PC-9 (cell line): ENCODE measurements around the gene IL1A. TPM values are rescaled to one million over a fixed set of nuclear protein-coding genes. Genes with fewer than 3 reads are reported as not detected.

Source experiments
- BruUV-seq: library from RNA; stranded (reverse); fragments of 400-500 nt; replicated peaks from 2 replicates; lab custom pipeline; 2021; lab: Mats Ljungman, UMichigan
- CTCF ChIA-PET: fragments of 300-600 bp; sonication (Branson Sonifier 250); formaldehyde crosslinking; loops from one replicate; lab custom pipeline; 2022; ENCODE audit warnings: antibody characterized with exemption; lab: Charles Lee
- POLR2A ChIA-PET: fragments of 300-600 bp; sonication (Branson Sonifier 250); formaldehyde crosslinking; loops from one replicate; lab custom pipeline; 2022; ENCODE audit warnings: antibody characterized with exemption; ENCODE audit not compliant: unreplicated experiment; lab: Charles Lee
- DNase-seq, 2 experiments: peaks; one replicate each; pipeline versions ENCODE4 v3.0.0 to v3.0.0-alpha.2; 2015 to 2022; ENCODE audit warnings: mixed read lengths in 1 of 2
- H2AFZ ChIP-seq: fragments of 200-600 bp; sonication (generic); 2 replicates; pipeline ENCODE4 v1.8.1; 2017; ENCODE audit warnings: antibody characterized with exemption
- H3F3A ChIP-seq: fragments of 200-600 bp; sonication (generic); 2 replicates; pipeline ENCODE4 v1.8.1; 2017; ENCODE audit warnings: antibody characterized with exemption, mild to moderate bottlenecking, low read depth; ENCODE audit not compliant: insufficient read depth
- H3K27ac ChIP-seq: fragments of 200-600 bp; sonication (generic); 2 replicates; pipeline ENCODE4 v1.6.1; 2016; ENCODE audit warnings: mixed run types
- H3K27me3 ChIP-seq: fragments of 200-600 bp; sonication (generic); 2 replicates; pipeline ENCODE4 v1.6.1; 2016; ENCODE audit warnings: low read depth, mixed run types; ENCODE audit not compliant: insufficient read depth
- H3K36me3 ChIP-seq: fragments of 200-600 bp; sonication (generic); 2 replicates; pipeline ENCODE4 v1.6.1; 2016; ENCODE audit warnings: low read depth, mixed run types
- H3K4me1 ChIP-seq: fragments of 200-600 bp; sonication (generic); replicated peaks from 2 replicates; pipeline ENCODE4 v1.6.1; 2016; ENCODE audit warnings: mixed run types; ENCODE audit not compliant: insufficient read depth
- H3K4me2 ChIP-seq: fragments of 200-600 bp; sonication (generic); 2 replicates; pipeline ENCODE4 v1.6.1; 2017; ENCODE audit warnings: mixed run types
- H3K4me3 ChIP-seq: fragments of 200-600 bp; sonication (generic); 2 replicates; pipeline ENCODE4 v1.6.1; 2016; ENCODE audit warnings: mixed run types
- H3K79me2 ChIP-seq: fragments of 200-600 bp; sonication (generic); 2 replicates; pipeline ENCODE4 v1.6.1; 2017; ENCODE audit warnings: low read depth, mixed run types
- H3K9me2 ChIP-seq: fragments of 200-600 bp; sonication (generic); 2 replicates; pipeline ENCODE4 v1.8.1; 2017; ENCODE audit warnings: mild to moderate bottlenecking; ENCODE audit not compliant: insufficient read depth
- H3K9me3 ChIP-seq: fragments of 200-600 bp; sonication (generic); 2 replicates; pipeline ENCODE4 v1.8.1; 2016; ENCODE audit warnings: low read depth; ENCODE audit not compliant: insufficient read depth
- H4K20me1 ChIP-seq: fragments of 200-600 bp; sonication (generic); 2 replicates; pipeline ENCODE4 v1.8.1; 2017; ENCODE audit not compliant: insufficient read depth
- EZH2 ChIP-seq: fragments of 200-600 bp; sonication (generic); IDR thresholded peaks from 2 replicates; pipeline ENCODE4 v1.8.0; 2017; ENCODE audit warnings: antibody characterized with exemption, low read depth
- intact Hi-C: fragments of 100-400 bp; cut with micrococcal nuclease; formaldehyde crosslinking; loops from one replicate; pipeline ENCODE4 v1.10.0; 2022; ENCODE audit not compliant: unreplicated experiment
- total RNA-seq: library from RNA; stranded (reverse); gene quantifications from 2 replicates; pipeline ENCODE4 v1.2.3, GENCODE V29; 2021
- TF ChIP-seq, protein P1 (sequence below): fragments of 200-600 bp; sonication (generic); conservative IDR thresholded peaks from 2 replicates; pipeline ENCODE4 v1.6.1; 2017; ENCODE audit warnings: mixed run types, antibody characterized with exemption, mild to moderate bottlenecking, moderate library complexity

IL1A gene
- total RNA-seq, 1 experiment from 2014 or later = 0.55 TPM

DNA sequence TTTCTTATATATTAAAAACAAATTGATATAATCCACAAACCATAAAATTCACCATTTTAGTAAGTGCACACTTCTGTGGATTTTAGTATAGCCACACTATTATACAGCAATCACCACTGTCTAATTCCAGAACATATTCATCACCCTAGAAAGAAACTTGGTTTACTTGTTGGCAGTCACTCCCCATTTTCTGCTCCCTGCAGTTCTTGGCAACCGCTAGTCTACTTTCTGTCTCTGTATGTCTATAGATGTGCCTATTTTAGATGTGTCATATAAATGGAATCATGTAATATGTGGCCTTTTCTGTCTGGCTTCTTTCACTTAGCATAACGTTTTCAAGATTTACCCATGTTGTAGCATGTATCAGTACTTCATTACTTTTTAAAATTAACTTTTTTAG is 25.6 kb downstream of the IL1A start:
- Histone ChIP-seq H3K9me2 (no peaks in the 10 kb centered on the region), H3K4me2 (no peak overlapping the region), H3K4me3 (no peak overlapping the region), H3K4me1 (peaks cover 13% of the 10 kb centered on the region), H4K20me1 (no peaks in the 10 kb centered on the region), H3F3A (no peaks in the 10 kb centered on the region; the same call in 1 of the 2 replicates), H3K36me3 (peaks cover 45% of the 10 kb centered on the region), H3K79me2 (peaks cover 26% of the 10 kb centered on the region), H3K27ac (no peak overlapping the region), H3K9me3 (no peaks in the 10 kb centered on the region), H2AFZ (no peak overlapping the region), H3K27me3 (no peaks in the 10 kb centered on the region)
- no peak for DNase-seq
- ChIA-PET POLR2A (no interaction called here), CTCF (no interaction called here)
- no peak for TF ChIP-seq EZH2
- TF ChIP-seq, protein P1, sequence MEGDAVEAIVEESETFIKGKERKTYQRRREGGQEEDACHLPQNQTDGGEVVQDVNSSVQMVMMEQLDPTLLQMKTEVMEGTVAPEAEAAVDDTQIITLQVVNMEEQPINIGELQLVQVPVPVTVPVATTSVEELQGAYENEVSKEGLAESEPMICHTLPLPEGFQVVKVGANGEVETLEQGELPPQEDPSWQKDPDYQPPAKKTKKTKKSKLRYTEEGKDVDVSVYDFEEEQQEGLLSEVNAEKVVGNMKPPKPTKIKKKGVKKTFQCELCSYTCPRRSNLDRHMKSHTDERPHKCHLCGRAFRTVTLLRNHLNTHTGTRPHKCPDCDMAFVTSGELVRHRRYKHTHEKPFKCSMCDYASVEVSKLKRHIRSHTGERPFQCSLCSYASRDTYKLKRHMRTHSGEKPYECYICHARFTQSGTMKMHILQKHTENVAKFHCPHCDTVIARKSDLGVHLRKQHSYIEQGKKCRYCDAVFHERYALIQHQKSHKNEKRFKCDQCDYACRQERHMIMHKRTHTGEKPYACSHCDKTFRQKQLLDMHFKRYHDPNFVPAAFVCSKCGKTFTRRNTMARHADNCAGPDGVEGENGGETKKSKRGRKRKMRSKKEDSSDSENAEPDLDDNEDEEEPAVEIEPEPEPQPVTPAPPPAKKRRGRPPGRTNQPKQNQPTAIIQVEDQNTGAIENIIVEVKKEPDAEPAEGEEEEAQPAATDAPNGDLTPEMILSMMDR = no peak
- BruUV-seq = no TSS peak
- intact Hi-C loops = no loop called here

DNA sequence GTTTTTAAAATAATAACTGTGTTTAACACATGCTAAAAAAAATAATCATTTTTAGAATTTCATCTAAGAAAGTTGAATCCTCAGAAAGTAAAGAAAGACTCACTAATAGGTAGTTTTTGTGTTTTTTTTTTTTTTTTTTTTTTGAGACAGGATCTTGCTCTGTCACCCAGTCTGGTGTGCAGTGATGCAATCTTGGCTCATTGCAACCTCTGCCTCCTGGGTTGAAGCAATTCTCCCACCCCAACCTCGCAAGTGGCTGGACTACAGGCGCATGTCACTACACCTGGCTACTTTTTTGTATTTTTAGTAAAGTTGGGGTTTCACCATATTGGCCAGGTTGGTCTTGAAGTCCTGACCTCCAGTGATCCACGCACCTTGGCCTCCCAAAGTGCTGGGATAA is 27.0 kb downstream of the IL1A start:
- H3K79me2 ChIP-seq = peaks cover 12% of the 10 kb centered on the region; the same call in 1 of the 2 replicates
- no peak overlapping the region for H3K4me2 ChIP-seq
- no peaks in the 10 kb centered on the region; the same call in 1 of the 2 replicates for H3F3A ChIP-seq
- no peaks in the 10 kb centered on the region for H3K9me3 ChIP-seq
- H3K27me3 ChIP-seq = no peaks in the 10 kb centered on the region
- no peaks in the 10 kb centered on the region for H4K20me1 ChIP-seq
- H3K9me2 ChIP-seq = no peaks in the 10 kb centered on the region
- no peak overlapping the region for H3K27ac ChIP-seq
- POLR2A ChIA-PET = no interaction called here
- BruUV-seq = no TSS peak
- no peak overlapping the region for H3K4me3 ChIP-seq
- peaks cover 44% of the 10 kb centered on the region for H3K36me3 ChIP-seq
- H3K4me1 ChIP-seq = no peaks in the 10 kb centered on the region
- TF ChIP-seq, protein P1 = no peak
- no peak for TF ChIP-seq EZH2
- DNase-seq = no peak
- intact Hi-C loops = no loop called here
- no peak overlapping the region for H2AFZ ChIP-seq
- CTCF ChIA-PET = no interaction called here

DNA sequence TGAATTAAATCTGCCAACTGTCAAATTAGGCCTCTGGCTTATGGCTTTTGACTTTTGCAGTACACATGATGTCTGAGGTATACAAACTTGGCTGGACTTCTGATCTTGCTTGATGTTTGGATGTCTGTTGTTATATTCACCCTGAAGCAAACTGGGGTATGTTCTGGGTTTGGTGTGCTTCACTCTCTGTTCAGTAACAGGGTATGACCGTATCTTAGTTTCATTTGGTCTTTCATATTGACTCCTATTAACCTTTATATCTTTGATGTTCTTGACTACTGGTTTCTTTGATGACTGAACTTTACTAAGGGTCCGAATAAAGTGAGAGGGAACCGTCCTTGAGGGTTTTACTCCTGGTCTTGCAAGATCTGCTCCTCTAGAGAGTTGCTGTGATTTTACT is 28.1 kb downstream of the IL1A start:
- 0 out of 2 replicates have a peak, but pooled peaks cover 3% of the 10 kb centered on the region for H3K79me2 ChIP-seq
- H3K36me3 ChIP-seq = peaks cover 36% of the 10 kb centered on the region
- no TSS peak for BruUV-seq
- no peaks in the 10 kb centered on the region for H3K4me1 ChIP-seq
- POLR2A ChIA-PET = interaction anchor here (0.6 kb wide), 1 partner anchor 64 kb away, joined by 7 read pairs; no protein-coding TSS in a partner anchor
- CTCF ChIA-PET = no interaction called here
- H3K27me3 ChIP-seq = no peaks in the 10 kb centered on the region
- no peaks in the 10 kb centered on the region for H3K9me2 ChIP-seq
- no peak for DNase-seq
- no peaks in the 10 kb centered on the region; the same call in 1 of the 2 replicates for H3F3A ChIP-seq
- intact Hi-C loops = no loop called here
- H2AFZ ChIP-seq = no peak overlapping the region
- no peaks in the 10 kb centered on the region for H4K20me1 ChIP-seq
- H3K9me3 ChIP-seq = no peaks in the 10 kb centered on the region
- TF ChIP-seq EZH2 = no peak
- TF ChIP-seq, protein P1 = no peak
- no peak overlapping the region for H3K4me2 ChIP-seq
- no peak overlapping the region for H3K4me3 ChIP-seq
- no peak overlapping the region for H3K27ac ChIP-seq
